Fibroblast of lung (primary cell): ENCODE measurements around the gene MACROD2.

Experiments used
- EZH2 ChIP-seq: IDR thresholded peaks from 2 replicates; pipeline ENCODE4 v1.5.1; 2012; ENCODE audit warnings: low read length, control low read depth, mild to moderate bottlenecking; ENCODE audit errors: missing control alignments
- TF ChIP-seq, protein P1 (sequence below), 2 donors: IDR thresholded peaks in 1 of 2; conservative IDR thresholded peaks in 1 of 2; 1 replicate in 1 of 2; 2 replicates in 1 of 2; pipeline ENCODE4 v1.5.1; 2011 to 2012; ENCODE audit warnings: low read length in 2 of 2, control low read depth in 1 of 2, inconsistent platforms in 1 of 2, low read depth in 1 of 2, mild to moderate bottlenecking in 1 of 2

DNA sequence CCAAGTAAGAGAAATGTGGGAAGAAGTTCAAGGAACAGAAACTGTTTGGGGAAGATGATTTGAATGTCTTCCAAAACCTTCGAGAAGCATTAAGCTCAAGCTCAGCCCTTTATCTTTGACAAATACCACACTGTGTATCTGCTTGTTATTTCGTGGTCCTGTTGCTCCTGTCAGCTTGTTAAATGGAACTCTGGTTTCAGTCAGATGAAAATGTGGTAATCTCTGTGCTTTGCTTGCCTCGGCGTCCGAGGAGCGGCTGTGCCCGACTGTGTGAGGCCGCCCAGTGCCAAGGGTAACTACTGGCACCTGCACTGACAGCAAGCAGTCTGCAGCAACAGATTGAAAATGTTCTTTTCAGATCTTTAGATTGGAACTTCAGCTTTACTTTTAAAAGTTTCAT lies 920.0 kb downstream of the MACROD2 start:
- TF ChIP-seq, protein P1, sequence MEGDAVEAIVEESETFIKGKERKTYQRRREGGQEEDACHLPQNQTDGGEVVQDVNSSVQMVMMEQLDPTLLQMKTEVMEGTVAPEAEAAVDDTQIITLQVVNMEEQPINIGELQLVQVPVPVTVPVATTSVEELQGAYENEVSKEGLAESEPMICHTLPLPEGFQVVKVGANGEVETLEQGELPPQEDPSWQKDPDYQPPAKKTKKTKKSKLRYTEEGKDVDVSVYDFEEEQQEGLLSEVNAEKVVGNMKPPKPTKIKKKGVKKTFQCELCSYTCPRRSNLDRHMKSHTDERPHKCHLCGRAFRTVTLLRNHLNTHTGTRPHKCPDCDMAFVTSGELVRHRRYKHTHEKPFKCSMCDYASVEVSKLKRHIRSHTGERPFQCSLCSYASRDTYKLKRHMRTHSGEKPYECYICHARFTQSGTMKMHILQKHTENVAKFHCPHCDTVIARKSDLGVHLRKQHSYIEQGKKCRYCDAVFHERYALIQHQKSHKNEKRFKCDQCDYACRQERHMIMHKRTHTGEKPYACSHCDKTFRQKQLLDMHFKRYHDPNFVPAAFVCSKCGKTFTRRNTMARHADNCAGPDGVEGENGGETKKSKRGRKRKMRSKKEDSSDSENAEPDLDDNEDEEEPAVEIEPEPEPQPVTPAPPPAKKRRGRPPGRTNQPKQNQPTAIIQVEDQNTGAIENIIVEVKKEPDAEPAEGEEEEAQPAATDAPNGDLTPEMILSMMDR (conservative IDR thresholded peaks at IDR 0.05 in 1 of 2, IDR thresholded peaks at IDR 0.05 in 1 of 2; ENCODE audit: low read depth in 1 of 2, low read length in 2 of 2): no peak
- no peak for TF ChIP-seq EZH2
